ENCODE measurements around the gene SFT2D3.

SFT2D3 gene

DNA sequence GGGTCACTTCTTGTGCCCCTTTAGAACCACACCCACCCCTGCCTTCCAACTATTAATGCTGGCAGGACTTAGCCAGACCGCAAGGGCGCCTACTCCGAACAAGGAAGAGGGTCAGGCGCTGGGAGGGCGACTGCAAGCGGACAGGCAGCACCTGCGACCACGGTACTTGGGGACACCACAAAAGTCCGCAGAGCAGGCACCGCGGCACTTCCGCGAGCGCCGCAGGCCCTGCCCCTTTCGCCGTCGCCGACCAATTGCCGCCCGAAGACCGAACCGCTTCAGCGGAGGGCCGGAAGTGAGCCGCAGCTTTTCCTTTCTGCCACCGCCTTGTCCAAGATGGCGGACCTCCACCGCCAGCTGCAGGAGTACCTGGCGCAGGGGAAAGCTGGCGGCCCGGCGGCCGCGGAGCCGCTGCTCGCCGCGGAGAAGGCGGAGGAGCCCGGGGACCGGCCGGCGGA is at the start of gene SFT2D3:
Gene SFT2D3 (plus strand): TSS at position 305 of the 458 bp plus-strand sequence. CDS start 32 bp downstream, at position 337.
- DNase-seq, result peak; percentile 92

GRCh38 chr2:127651971-127652550 is 49.2 kb upstream of the SFT2D3 start:
- no peak for DNase-seq

- DNase-seq, result no peak
Measured at GRCh38 chr2:127652786-127653357, 48.4 kb upstream of the SFT2D3 start.

- DNase-seq, result no peak
Measured at GRCh38 chr2:127653421-127654083, 47.7 kb upstream of the SFT2D3 start.

GRCh38 chr2:127654084-127654837 is 47.0 kb upstream of the SFT2D3 start:
- no peak for DNase-seq

GRCh38 chr2:127654838-127655175 is 46.5 kb upstream of the SFT2D3 start:
- DNase-seq, result no peak

DNA sequence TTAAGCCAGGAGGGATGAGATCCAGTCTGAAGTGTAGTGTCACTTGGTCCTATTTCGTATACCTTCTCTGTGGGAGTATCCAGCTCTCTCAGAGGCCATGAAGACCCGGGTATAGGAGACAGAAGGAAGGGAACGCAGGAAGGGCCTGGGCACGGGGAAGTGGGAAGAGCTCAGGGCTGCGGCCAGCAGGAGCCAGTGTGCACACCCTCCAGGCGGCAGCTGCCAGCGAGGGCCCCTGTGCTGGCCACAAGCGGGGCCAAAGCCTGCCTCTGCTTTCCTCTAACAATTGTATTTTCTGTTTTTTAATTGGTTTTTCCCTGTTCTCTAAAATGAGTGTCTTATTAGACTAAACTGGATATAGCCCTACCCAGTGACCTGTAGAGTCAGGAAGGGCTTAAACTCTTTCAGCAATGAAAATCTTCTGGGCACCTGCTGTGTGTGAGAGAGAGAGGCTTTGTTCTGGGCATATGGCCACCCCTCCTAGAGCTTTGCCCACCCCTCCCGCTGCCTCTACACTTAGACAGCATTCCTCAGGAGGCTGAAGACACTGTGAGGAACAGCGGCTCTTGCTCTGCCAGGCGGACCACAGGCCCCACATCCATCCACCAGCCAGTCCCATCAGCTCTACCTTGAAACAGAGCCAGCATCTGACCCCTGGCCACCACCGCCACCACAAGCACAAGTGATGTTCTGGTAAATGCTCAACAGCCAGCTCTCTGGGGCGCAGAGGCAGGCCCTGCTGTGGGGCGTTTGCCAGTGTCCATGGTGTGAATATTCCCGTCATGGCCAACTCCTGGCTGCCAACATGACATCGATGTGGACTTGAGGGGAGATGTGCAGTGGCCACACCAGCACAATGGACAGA is 45.9 kb upstream of the SFT2D3 start:
- DNase-seq, result no peak

- DNase-seq, result no peak
Measured at GRCh38 chr2:127656569-127657231, 44.6 kb upstream of the SFT2D3 start.

GRCh38 chr2:127657232-127657595 is 44.1 kb upstream of the SFT2D3 start:
- DNase-seq, result no peak

GRCh38 chr2:127658146-127658545 is 43.2 kb upstream of the SFT2D3 start:
- DNase-seq, result no peak

DNA sequence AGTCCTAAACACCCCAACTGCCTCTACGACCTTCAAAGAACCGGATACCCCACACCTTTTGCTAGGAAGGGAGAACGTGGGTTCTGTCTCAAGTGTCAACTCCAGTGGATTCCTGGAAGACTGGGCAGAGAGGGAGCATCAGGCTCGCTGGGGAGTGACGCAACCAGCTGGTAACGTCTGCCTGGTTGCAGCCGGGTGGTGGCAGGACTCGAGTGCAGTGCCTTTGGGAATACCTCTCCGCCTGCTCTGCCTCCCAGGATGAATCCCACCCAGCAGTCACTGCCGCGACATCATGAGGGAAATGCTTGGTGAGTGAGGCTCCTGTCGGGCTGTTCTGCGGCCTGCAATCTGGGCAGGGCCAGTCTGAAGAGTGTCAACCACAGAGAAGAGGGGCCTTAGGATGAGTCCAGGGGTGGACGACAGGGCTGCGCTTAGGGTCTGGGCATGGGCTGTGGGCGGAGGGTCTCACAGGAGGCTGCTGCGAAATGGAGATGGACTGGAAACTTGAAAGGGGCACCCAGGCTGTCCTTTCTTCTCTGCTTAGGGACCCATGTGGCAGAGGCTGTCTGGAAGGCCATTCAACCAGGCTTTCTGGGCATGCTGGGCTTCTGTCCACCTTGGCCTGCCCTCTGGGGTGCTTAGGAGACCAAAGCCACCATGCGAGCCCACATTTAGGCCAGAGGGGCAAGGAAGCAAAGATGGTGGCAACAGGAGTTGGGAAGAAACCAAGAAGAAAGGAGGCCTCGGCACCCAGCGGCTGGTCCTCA is 42.5 kb upstream of the SFT2D3 start:
- DNase-seq, result peak; percentile 76

DNA sequence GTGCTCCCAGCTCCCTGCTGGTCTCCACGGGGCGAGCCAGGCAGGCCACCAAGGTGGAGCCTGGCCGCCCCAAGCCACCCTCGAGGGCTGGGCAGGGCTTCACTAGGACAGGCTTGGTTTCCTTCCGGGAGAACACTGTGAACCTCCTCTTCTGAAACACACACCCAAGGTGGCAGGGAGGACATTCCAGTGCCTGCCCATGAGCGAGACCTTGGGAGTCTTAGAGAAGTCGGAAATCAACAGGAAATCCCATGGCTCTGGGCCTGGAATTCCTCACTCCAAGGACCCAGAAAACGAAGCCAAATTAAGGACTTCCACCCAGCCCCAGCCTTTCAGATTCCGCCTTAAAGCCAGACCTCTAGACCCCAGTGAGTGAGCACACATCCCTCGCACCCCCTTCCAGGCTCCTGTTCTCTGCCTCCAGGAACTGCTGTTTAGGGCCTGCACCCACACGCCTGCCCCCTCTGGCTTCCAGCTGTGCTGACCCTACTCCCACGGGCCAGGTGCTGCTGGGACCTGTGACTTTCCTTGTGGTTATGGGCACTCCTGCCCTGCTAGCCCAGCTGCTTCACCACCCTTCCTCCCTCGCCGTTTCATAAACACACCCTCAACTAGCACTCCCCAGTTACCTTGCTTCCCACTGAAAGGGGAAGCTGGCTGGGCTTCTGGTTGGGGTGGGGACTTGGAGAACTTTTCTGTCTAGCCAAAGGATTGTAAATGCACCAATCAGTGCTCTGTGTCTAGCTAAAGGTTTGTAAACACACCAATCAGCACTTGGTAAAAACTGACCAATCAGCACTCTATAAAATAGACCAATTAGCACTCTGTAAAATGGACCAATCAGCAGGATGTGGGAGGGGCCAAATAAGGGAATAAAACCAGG is 41.6 kb upstream of the SFT2D3 start:
- DNase-seq, result no peak

DNA sequence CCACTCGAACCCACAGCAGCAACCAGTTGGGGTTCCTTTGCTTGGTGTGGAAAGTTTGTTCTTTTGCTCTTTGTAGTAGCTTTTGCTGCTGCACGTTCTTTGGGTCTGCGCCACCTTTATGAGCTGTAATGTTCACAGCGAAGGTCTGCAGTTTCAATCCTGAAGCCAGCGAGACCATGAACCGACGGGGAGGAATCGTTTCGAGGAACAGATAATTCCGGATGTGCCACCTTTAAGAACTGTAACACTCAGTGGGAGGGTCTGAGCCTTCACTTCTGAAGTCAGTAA is 41.1 kb upstream of the SFT2D3 start:
- DNase-seq, result no peak

- no peak for DNase-seq
Measured at GRCh38 chr2:127661072-127661649, 40.1 kb upstream of the SFT2D3 start.

GRCh38 chr2:127661949-127662510 is 39.3 kb upstream of the SFT2D3 start:
- no peak for DNase-seq

GRCh38 chr2:127662937-127663565 is 38.2 kb upstream of the SFT2D3 start:
- DNase-seq, result no peak

- DNase-seq, result no peak
Measured at GRCh38 chr2:127663566-127664064, 37.7 kb upstream of the SFT2D3 start.

DNA sequence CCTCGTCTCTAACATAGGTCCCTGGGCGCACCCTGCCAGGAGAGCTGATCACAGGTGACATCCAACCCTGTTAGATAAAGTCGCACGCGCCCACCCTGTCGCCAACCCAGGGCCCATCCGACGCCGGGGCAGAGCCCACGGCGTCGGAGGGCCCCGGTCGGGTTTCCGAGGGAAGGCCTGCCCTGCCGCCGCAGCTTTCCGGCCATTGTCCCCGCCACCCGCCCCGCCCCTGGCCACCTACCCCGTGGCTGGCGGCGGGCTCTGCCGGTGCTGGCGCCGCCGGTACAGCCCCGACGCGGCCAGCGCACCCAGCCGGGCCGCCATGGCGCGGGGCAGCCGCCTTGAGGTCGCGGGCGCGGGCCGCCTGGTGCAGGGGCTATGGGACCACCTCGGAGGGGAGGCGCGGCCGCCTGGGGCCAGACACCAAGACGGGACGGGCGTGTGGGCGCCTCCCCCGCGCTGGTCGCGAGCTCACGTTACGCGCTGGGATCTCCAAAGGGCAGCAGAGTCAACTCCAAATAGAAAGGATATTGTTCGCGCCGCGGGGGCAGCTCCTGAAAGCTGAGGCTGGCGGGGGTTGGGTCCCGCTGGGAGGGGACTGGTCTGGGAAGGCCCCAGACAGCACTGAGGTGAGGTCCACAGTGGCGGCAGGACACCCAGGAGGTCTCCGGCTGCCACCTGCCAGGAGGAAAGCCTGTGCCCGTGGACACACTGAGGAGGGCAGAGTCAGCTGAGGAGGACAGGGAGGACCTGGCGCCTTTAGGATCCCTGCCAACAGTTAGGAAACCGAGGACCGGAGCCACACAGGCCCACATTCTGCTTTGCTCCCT is 37.0 kb upstream of the SFT2D3 start:
- DNase-seq, result no peak
